GM23338 (cell line): Measurements from ENCODE around the gene ULK3. TPM values are rescaled to one million over a fixed set of nuclear protein-coding genes. Genes with fewer than 3 reads are reported as not detected.

ENCODE experiments used
- ATAC-seq: fragments of 200-7000 bp; cut with Tn5 transposase; 3 replicates; pipeline ENCODE4 v1.9.1; 2020
- DNase-seq: peaks from one replicate; pipeline ENCODE4 v3.0.0-alpha.2; 2015; ENCODE audit warnings: low spot score
- H2AFZ ChIP-seq: fragments of 200-600 bp; sonication (generic); 2 replicates; pipeline ENCODE4 v1.8.0; 2016; ENCODE audit warnings: antibody characterized with exemption, mild to moderate bottlenecking, moderate library complexity
- H3F3A ChIP-seq: fragments of 200-600 bp; sonication (generic); replicated peaks from 2 replicates; pipeline ENCODE4 v1.8.0; 2017; ENCODE audit warnings: antibody characterized with exemption, mixed run types, low read depth
- H3K27ac ChIP-seq: fragments of 200-600 bp; sonication (generic); 2 replicates; pipeline ENCODE4 v1.6.1; 2016; ENCODE audit warnings: low read depth
- H3K27me3 ChIP-seq: fragments of 200-600 bp; sonication (generic); 2 replicates; pipeline ENCODE4 v1.8.0; 2016; ENCODE audit warnings: mild to moderate bottlenecking, mixed run types, moderate library complexity; ENCODE audit not compliant: insufficient read depth
- H3K36me3 ChIP-seq: fragments of 200-600 bp; sonication (generic); 2 replicates; pipeline ENCODE4 v1.8.0; 2016; ENCODE audit warnings: mild to moderate bottlenecking; ENCODE audit not compliant: insufficient read depth
- H3K4me1 ChIP-seq: fragments of 200-600 bp; sonication (generic); 2 replicates; pipeline ENCODE4 v1.8.0; 2016; ENCODE audit warnings: mild to moderate bottlenecking, moderate library complexity; ENCODE audit not compliant: insufficient read depth
- H3K4me2 ChIP-seq: fragments of 200-600 bp; sonication (generic); 2 replicates; pipeline ENCODE4 v1.7.1; 2017; ENCODE audit warnings: mixed run types
- H3K4me3 ChIP-seq: fragments of 200-600 bp; sonication (generic); 2 replicates; pipeline ENCODE4 v1.6.1; 2016; ENCODE audit warnings: mixed run types
- H3K79me2 ChIP-seq: fragments of 200-600 bp; sonication (generic); replicated peaks from 2 replicates; pipeline ENCODE4 v1.8.0; 2017; ENCODE audit warnings: mild to moderate bottlenecking; ENCODE audit not compliant: insufficient read depth
- H3K9me2 ChIP-seq: fragments of 200-600 bp; sonication (generic); 2 replicates; pipeline ENCODE4 v1.8.0; 2017; ENCODE audit not compliant: insufficient read depth
- H4K20me1 ChIP-seq: fragments of 200-600 bp; sonication (generic); replicated peaks from 2 replicates; pipeline ENCODE4 v1.8.0; 2017; ENCODE audit warnings: mild to moderate bottlenecking; ENCODE audit not compliant: insufficient read depth
- H3K27ac Mint-ChIP-seq: 2 replicates; pipeline ENCODE4 v1.8.0; 2020; ENCODE audit warnings: inconsistent platforms, mild to moderate bottlenecking, moderate library complexity, mixed read lengths
- H3K27me3 Mint-ChIP-seq: 3 replicates; pipeline ENCODE4 v1.8.0; 2022; ENCODE audit warnings: low read depth, mild to moderate bottlenecking, moderate library complexity, mixed read lengths, inconsistent platforms; ENCODE audit not compliant: insufficient read depth, poor library complexity
- H3K36me3 Mint-ChIP-seq: 3 replicates; pipeline ENCODE4 v1.8.0; 2021; ENCODE audit warnings: low read depth, mild to moderate bottlenecking, inconsistent platforms, moderate library complexity, mixed read lengths
- H3K4me1 Mint-ChIP-seq: 3 replicates; pipeline ENCODE4 v1.8.0; 2020; ENCODE audit warnings: mild to moderate bottlenecking, inconsistent platforms, mixed read lengths
- H3K4me3 Mint-ChIP-seq: 3 replicates; pipeline ENCODE4 v1.8.0; 2021; ENCODE audit warnings: moderate library complexity, mild to moderate bottlenecking, inconsistent platforms, mixed read lengths
- H3K9me3 Mint-ChIP-seq: 3 replicates; pipeline ENCODE4 v1.8.0; 2020; ENCODE audit warnings: moderate library complexity, mild to moderate bottlenecking, inconsistent platforms, mixed read lengths
- CREB1 ChIP-seq: fragments of 250-450 bp; sonication (Bioruptor Pico); IDR thresholded peaks from 2 replicates; pipeline ENCODE4 v1.5.0; 2020; ENCODE audit warnings: low read depth, mild to moderate bottlenecking, moderate library complexity
- EZH2 ChIP-seq: fragments of 200-600 bp; sonication (generic); IDR thresholded peaks from one replicate; pipeline ENCODE4 v1.8.0; 2017; ENCODE audit warnings: antibody characterized with exemption, mild to moderate bottlenecking, low read depth; ENCODE audit not compliant: unreplicated experiment
- EZH2phosphoT487 ChIP-seq: fragments of 200-600 bp; sonication (generic); IDR thresholded peaks from one replicate; pipeline ENCODE4 v1.8.1; 2018; ENCODE audit warnings: antibody characterized with exemption; ENCODE audit not compliant: unreplicated experiment
- JUNB ChIP-seq: IDR thresholded peaks from one replicate; pipeline ENCODE4 v1.6.1; 2016; ENCODE audit warnings: antibody characterized with exemption; ENCODE audit not compliant: unreplicated experiment
- NANOG ChIP-seq: IDR thresholded peaks from 2 replicates; pipeline ENCODE4 v1.6.1; 2016; ENCODE audit warnings: antibody characterized with exemption, borderline replicate concordance
- POLR2AphosphoS5 ChIP-seq: IDR thresholded peaks from 2 replicates; pipeline ENCODE4 v1.6.1; 2016; ENCODE audit warnings: antibody characterized with exemption, low read depth
- STAT1 ChIP-seq: IDR thresholded peaks from one replicate; pipeline ENCODE4 v1.6.1; 2016; ENCODE audit warnings: antibody characterized with exemption; ENCODE audit not compliant: unreplicated experiment
- ZNF114 ChIP-seq: fragments of 250-450 bp; sonication (Bioruptor Pico); IDR thresholded peaks from 2 replicates; pipeline ENCODE4 v1.5.0; 2020; ENCODE audit warnings: mild to moderate bottlenecking, moderate library complexity
- ZNF331 ChIP-seq: fragments of 250-450 bp; sonication (Bioruptor Pico); IDR thresholded peaks from 2 replicates; pipeline ENCODE4 v1.5.0; 2020; ENCODE audit warnings: low read depth, mild to moderate bottlenecking, moderate library complexity
- polyA plus RNA-seq: library from polyadenylated mRNA; unstranded; fragments of >200 nt; fragmentation: Nextera tagmentation; extraction: Ambion mirVana; gene quantifications from 2 replicates; pipeline ENCODE4 v1.2.1, GENCODE V29; 2016
- total RNA-seq: library from RNA; depleted of rRNA; stranded (reverse); fragments of >200 nt; shearing (Covaris generic); gene quantifications from 2 replicates; pipeline ENCODE4 v1.2.3, GENCODE V29; 2014
- TF ChIP-seq, protein P1 (sequence below): IDR thresholded peaks from one replicate; pipeline ENCODE4 v1.6.1; 2018; ENCODE audit warnings: antibody characterized with exemption; ENCODE audit not compliant: unreplicated experiment
- TF ChIP-seq, protein P2 (sequence below), 2 experiments: fragments of 200-600 bp in 1 of 2; sonication (generic) in 1 of 2; conservative IDR thresholded peaks; 2 replicates each; pipeline versions ENCODE4 v1.5.1 to v1.6.1; 2016 to 2017; ENCODE audit warnings: antibody characterized with exemption in 2 of 2, low read depth in 2 of 2, mild to moderate bottlenecking in 2 of 2, moderate library complexity in 1 of 2
- TF ChIP-seq, protein P3 (sequence below): IDR thresholded peaks from 2 replicates; pipeline ENCODE4 v1.6.1; 2016; ENCODE audit warnings: antibody characterized with exemption
- TF ChIP-seq, protein P4 (sequence below): fragments of 250-450 bp; sonication (Bioruptor Pico); IDR thresholded peaks from 2 replicates; pipeline ENCODE4 v1.5.0; 2020; ENCODE audit warnings: mild to moderate bottlenecking, moderate library complexity

Gene ULK3
- total and polyA plus RNA-seq, 2 experiments from 2014 or later = 20.3 to 35.4 TPM

DNA sequence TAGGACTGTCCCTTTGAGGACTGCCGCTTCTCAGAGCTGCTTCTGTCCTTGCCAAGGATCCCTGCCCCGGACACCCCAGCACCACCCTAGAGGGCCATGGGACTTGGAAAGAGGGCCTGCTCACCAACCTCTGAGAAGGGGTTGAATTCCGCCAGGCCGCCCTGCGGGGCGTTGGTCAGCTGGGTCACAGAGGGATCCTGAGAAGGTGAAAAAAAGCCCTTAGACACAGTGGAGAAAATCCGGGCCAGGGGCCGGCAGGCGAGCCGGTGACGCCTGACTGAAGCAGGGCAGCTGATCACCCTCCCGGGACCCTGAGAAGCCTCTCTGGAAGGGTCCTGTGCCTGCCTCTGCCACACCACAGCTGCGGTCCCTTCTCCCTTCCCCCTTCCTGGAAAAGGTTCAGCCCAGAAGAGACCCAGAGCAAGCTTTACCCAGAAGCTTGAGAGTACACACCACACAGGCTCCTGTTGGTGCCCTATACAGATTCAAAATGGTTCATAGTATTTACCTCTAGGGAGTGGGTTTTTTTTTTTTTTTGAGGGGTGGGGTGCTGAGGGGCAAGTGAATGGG, 11.6 kb upstream of the ULK3 start:
- TF ChIP-seq ZNF114 (CRISPR knock-in tag) = no peak
- TF ChIP-seq, protein P1, sequence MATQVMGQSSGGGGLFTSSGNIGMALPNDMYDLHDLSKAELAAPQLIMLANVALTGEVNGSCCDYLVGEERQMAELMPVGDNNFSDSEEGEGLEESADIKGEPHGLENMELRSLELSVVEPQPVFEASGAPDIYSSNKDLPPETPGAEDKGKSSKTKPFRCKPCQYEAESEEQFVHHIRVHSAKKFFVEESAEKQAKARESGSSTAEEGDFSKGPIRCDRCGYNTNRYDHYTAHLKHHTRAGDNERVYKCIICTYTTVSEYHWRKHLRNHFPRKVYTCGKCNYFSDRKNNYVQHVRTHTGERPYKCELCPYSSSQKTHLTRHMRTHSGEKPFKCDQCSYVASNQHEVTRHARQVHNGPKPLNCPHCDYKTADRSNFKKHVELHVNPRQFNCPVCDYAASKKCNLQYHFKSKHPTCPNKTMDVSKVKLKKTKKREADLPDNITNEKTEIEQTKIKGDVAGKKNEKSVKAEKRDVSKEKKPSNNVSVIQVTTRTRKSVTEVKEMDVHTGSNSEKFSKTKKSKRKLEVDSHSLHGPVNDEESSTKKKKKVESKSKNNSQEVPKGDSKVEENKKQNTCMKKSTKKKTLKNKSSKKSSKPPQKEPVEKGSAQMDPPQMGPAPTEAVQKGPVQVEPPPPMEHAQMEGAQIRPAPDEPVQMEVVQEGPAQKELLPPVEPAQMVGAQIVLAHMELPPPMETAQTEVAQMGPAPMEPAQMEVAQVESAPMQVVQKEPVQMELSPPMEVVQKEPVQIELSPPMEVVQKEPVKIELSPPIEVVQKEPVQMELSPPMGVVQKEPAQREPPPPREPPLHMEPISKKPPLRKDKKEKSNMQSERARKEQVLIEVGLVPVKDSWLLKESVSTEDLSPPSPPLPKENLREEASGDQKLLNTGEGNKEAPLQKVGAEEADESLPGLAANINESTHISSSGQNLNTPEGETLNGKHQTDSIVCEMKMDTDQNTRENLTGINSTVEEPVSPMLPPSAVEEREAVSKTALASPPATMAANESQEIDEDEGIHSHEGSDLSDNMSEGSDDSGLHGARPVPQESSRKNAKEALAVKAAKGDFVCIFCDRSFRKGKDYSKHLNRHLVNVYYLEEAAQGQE = no peak
- no peak for TF ChIP-seq POLR2AphosphoS5
- TF ChIP-seq EZH2phosphoT487 = no peak
- no peak for TF ChIP-seq CREB1 (CRISPR knock-in tag)
- TF ChIP-seq EZH2 = no peak
- TF ChIP-seq, protein P2, sequence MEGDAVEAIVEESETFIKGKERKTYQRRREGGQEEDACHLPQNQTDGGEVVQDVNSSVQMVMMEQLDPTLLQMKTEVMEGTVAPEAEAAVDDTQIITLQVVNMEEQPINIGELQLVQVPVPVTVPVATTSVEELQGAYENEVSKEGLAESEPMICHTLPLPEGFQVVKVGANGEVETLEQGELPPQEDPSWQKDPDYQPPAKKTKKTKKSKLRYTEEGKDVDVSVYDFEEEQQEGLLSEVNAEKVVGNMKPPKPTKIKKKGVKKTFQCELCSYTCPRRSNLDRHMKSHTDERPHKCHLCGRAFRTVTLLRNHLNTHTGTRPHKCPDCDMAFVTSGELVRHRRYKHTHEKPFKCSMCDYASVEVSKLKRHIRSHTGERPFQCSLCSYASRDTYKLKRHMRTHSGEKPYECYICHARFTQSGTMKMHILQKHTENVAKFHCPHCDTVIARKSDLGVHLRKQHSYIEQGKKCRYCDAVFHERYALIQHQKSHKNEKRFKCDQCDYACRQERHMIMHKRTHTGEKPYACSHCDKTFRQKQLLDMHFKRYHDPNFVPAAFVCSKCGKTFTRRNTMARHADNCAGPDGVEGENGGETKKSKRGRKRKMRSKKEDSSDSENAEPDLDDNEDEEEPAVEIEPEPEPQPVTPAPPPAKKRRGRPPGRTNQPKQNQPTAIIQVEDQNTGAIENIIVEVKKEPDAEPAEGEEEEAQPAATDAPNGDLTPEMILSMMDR (conservative IDR thresholded peaks at IDR 0.05; ENCODE audit: low read depth in 2 of 2) = no peak
- no peak for TF ChIP-seq NANOG
- TF ChIP-seq, protein P3, sequence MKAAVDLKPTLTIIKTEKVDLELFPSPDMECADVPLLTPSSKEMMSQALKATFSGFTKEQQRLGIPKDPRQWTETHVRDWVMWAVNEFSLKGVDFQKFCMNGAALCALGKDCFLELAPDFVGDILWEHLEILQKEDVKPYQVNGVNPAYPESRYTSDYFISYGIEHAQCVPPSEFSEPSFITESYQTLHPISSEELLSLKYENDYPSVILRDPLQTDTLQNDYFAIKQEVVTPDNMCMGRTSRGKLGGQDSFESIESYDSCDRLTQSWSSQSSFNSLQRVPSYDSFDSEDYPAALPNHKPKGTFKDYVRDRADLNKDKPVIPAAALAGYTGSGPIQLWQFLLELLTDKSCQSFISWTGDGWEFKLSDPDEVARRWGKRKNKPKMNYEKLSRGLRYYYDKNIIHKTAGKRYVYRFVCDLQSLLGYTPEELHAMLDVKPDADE = no peak
- no peak for TF ChIP-seq ZNF331 (CRISPR knock-in tag)
- TF ChIP-seq JUNB = no peak
- TF ChIP-seq STAT1 = no peak
- TF ChIP-seq, protein P4, sequence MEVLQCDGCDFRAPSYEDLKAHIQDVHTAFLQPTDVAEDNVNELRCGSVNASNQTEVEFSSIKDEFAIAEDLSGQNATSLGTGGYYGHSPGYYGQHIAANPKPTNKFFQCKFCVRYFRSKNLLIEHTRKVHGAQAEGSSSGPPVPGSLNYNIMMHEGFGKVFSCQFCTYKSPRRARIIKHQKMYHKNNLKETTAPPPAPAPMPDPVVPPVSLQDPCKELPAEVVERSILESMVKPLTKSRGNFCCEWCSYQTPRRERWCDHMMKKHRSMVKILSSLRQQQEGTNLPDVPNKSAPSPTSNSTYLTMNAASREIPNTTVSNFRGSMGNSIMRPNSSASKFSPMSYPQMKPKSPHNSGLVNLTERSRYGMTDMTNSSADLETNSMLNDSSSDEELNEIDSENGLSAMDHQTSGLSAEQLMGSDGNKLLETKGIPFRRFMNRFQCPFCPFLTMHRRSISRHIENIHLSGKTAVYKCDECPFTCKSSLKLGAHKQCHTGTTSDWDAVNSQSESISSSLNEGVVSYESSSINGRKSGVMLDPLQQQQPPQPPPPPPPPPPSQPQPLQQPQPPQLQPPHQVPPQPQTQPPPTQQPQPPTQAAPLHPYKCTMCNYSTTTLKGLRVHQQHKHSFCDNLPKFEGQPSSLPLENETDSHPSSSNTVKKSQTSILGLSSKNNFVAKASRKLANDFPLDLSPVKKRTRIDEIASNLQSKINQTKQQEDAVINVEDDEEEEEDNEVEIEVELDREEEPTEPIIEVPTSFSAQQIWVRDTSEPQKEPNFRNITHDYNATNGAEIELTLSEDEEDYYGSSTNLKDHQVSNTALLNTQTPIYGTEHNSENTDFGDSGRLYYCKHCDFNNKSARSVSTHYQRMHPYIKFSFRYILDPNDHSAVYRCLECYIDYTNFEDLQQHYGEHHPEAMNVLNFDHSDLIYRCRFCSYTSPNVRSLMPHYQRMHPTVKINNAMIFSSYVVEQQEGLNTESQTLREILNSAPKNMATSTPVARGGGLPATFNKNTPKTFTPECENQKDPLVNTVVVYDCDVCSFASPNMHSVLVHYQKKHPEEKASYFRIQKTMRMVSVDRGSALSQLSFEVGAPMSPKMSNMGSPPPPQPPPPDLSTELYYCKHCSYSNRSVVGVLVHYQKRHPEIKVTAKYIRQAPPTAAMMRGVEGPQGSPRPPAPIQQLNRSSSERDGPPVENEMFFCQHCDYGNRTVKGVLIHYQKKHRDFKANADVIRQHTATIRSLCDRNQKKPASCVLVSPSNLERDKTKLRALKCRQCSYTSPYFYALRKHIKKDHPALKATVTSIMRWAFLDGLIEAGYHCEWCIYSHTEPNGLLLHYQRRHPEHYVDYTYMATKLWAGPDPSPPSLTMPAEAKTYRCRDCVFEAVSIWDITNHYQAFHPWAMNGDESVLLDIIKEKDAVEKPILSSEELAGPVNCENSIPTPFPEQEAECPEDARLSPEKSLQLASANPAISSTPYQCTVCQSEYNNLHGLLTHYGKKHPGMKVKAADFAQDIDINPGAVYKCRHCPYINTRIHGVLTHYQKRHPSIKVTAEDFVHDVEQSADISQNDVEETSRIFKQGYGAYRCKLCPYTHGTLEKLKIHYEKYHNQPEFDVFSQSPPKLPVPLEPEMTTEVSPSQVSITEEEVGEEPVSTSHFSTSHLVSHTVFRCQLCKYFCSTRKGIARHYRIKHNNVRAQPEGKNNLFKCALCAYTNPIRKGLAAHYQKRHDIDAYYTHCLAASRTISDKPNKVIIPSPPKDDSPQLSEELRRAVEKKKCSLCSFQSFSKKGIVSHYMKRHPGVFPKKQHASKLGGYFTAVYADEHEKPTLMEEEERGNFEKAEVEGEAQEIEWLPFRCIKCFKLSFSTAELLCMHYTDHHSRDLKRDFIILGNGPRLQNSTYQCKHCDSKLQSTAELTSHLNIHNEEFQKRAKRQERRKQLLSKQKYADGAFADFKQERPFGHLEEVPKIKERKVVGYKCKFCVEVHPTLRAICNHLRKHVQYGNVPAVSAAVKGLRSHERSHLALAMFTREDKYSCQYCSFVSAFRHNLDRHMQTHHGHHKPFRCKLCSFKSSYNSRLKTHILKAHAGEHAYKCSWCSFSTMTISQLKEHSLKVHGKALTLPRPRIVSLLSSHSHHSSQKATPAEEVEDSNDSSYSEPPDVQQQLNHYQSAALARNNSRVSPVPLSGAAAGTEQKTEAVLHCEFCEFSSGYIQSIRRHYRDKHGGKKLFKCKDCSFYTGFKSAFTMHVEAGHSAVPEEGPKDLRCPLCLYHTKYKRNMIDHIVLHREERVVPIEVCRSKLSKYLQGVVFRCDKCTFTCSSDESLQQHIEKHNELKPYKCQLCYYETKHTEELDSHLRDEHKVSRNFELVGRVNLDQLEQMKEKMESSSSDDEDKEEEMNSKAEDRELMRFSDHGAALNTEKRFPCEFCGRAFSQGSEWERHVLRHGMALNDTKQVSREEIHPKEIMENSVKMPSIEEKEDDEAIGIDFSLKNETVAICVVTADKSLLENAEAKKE (CRISPR knock-in tag) = no peak
- Histone ChIP-seq H3K4me2 (no peak overlapping the region), H3F3A (no peaks in the 10 kb centered on the region), H4K20me1 (0 out of 2 replicates have a peak, but pooled peaks cover 4% of the 10 kb centered on the region), H3K36me3 (no peaks in the 10 kb centered on the region), H3K27me3 (no peaks in the 10 kb centered on the region), H3K4me1 (no peaks in the 10 kb centered on the region), H3K27ac (no peak overlapping the region), H3K9me2 (no peaks in the 10 kb centered on the region), H3K4me3 (no peak overlapping the region), H2AFZ (no peak overlapping the region), H3K79me2 (peaks cover 9% of the 10 kb centered on the region; the same call in 1 of the 2 replicates)
- ATAC-seq (no peak), DNase-seq (no peak)
- peaks cover 15% of the 10 kb centered on the region for H3K36me3 Mint-ChIP-seq
- H3K4me1 Mint-ChIP-seq = no peaks in the 10 kb centered on the region; the same call in 2 of the 3 replicates
- H3K4me3 Mint-ChIP-seq = no peak overlapping the region
- no peak overlapping the region for H3K27ac Mint-ChIP-seq
- no peaks in the 10 kb centered on the region for H3K9me3 Mint-ChIP-seq
- peaks cover 7% of the 10 kb centered on the region for H3K27me3 Mint-ChIP-seq
